Fibroblast of lung (primary cell): Measurements from ENCODE around the gene FBXL17. TPM values are rescaled to one million over a fixed set of nuclear protein-coding genes. Genes with fewer than 3 reads are reported as not detected.

Experiments used
- DNase-seq, 2 donors: peaks; one replicate each; pipeline versions ENCODE4 v3.0.0 to v3.0.0-alpha.2; 2010; ENCODE audit warnings: low read depth in 2 of 2
- H2AFZ ChIP-seq: 2 replicates; pipeline ENCODE4 v1.5.1; 2012; ENCODE audit warnings: low read length, control low read depth, inconsistent platforms
- H3K27ac ChIP-seq: 2 replicates; pipeline ENCODE4 v1.5.1; 2011; ENCODE audit warnings: low read length, control low read depth; ENCODE audit not compliant: insufficient read depth
- H3K27me3 ChIP-seq: 2 replicates; pipeline ENCODE4 v1.5.1; 2011; ENCODE audit warnings: mild to moderate bottlenecking, low read length; ENCODE audit not compliant: control insufficient read depth, insufficient read depth
- H3K36me3 ChIP-seq: 2 replicates; pipeline ENCODE4 v1.5.1; 2011; ENCODE audit warnings: low read length; ENCODE audit not compliant: control insufficient read depth, insufficient read depth
- H3K4me1 ChIP-seq: 2 replicates; pipeline ENCODE4 v1.5.1; 2011; ENCODE audit warnings: low read length; ENCODE audit not compliant: control insufficient read depth, insufficient read depth; ENCODE audit errors: extremely low read depth
- H3K4me2 ChIP-seq: 2 replicates; pipeline ENCODE4 v1.5.1; 2011; ENCODE audit warnings: low read length, control low read depth; ENCODE audit not compliant: insufficient read depth; ENCODE audit errors: extremely low read depth
- H3K4me3 ChIP-seq, 4 experiments: fragments of 200-600 bp in 1 of 4; sonication (generic) in 1 of 4; replicated peaks in 1 of 4; 2 replicates each; pipeline ENCODE4 v1.5.1; 2011 to 2016; ENCODE audit warnings: low read length in 4 of 4, low read depth in 3 of 4, mild to moderate bottlenecking in 3 of 4, control low read depth in 2 of 4, inconsistent platforms in 1 of 4, mixed read lengths in 1 of 4; ENCODE audit not compliant: insufficient read depth in 1 of 4; ENCODE audit errors: control extremely low read depth in 1 of 4
- H3K79me2 ChIP-seq: 2 replicates; pipeline ENCODE4 v1.5.1; 2012; ENCODE audit warnings: mild to moderate bottlenecking, low read length, inconsistent platforms; ENCODE audit not compliant: control insufficient read depth, insufficient read depth
- H3K9ac ChIP-seq: 2 replicates; pipeline ENCODE4 v1.5.1; 2011; ENCODE audit warnings: mild to moderate bottlenecking, low read length, control low read depth; ENCODE audit not compliant: insufficient read depth
- H3K9me3 ChIP-seq: 2 replicates; pipeline ENCODE4 v1.5.1; 2012; ENCODE audit warnings: low read depth, low read length; ENCODE audit not compliant: control insufficient read depth, insufficient read depth
- H4K20me1 ChIP-seq: 2 replicates; pipeline ENCODE4 v1.5.1; 2011; ENCODE audit warnings: low read length; ENCODE audit not compliant: control insufficient read depth, insufficient read depth; ENCODE audit errors: extremely low read depth
- CTCF ChIP-seq, 2 donors: IDR thresholded peaks in 1 of 2; conservative IDR thresholded peaks in 1 of 2; 1 replicate in 1 of 2; 2 replicates in 1 of 2; pipeline ENCODE4 v1.5.1; 2011 to 2012; ENCODE audit warnings: low read length in 2 of 2, control low read depth in 1 of 2, inconsistent platforms in 1 of 2, low read depth in 1 of 2, mild to moderate bottlenecking in 1 of 2
- EZH2 ChIP-seq: IDR thresholded peaks from 2 replicates; pipeline ENCODE4 v1.5.1; 2012; ENCODE audit warnings: low read length, control low read depth, mild to moderate bottlenecking; ENCODE audit errors: missing control alignments
- polyA plus RNA-seq, 2 donors: library from polyadenylated mRNA; depleted of rRNA in 1 of 2; stranded (reverse) in 1 of 2; unstranded in 1 of 2; fragments of >200 nt; gene quantifications; 2 replicates each; pipeline ENCODE4 v1.2.1, GENCODE V29; 2011 to 2012; ENCODE audit warnings: missing spikeins in 1 of 2
- total RNA-seq: library from RNA; depleted of rRNA; stranded (reverse); fragments of >200 nt; gene quantifications from 2 replicates; pipeline ENCODE4 v1.2.1, GENCODE V29; 2014

FBXL17 gene
- total and polyA plus RNA-seq, 2 donors (not counting 1 experiment from before 2014, with no cell fraction given), result 7.1 to 8.3 TPM

GRCh38 chr5:108046955-108047670 lies 334.8 kb downstream of the FBXL17 start:
- Histone ChIP-seq H3K9ac (no peak overlapping the region), H3K27ac (no peak overlapping the region), H3K4me2 (no peak overlapping the region), H4K20me1 (no peaks in the 10 kb centered on the region), H3K4me1 (no peaks in the 10 kb centered on the region), H3K36me3 (no peaks in the 10 kb centered on the region), H3K79me2 (no peaks in the 10 kb centered on the region), H3K9me3 (no peaks in the 10 kb centered on the region), H2AFZ (no peak overlapping the region), H3K27me3 (no peaks in the 10 kb centered on the region), H3K4me3 (no peak overlapping the region)
- DNase-seq, result no peak
- TF ChIP-seq EZH2 (no peak), CTCF (conservative IDR thresholded peaks at IDR 0.05 in 1 of 2, IDR thresholded peaks at IDR 0.05 in 1 of 2; ENCODE audit: low read depth in 1 of 2, low read length in 2 of 2) (no peak)

GRCh38 chr5:108036482-108036881 lies 345.4 kb downstream of the FBXL17 start:
- Histone ChIP-seq H3K9ac (no peak overlapping the region), H3K4me2 (no peak overlapping the region), H4K20me1 (no peaks in the 10 kb centered on the region), H3K79me2 (no peaks in the 10 kb centered on the region), H3K9me3 (no peaks in the 10 kb centered on the region), H3K4me1 (no peaks in the 10 kb centered on the region), H2AFZ (no peak overlapping the region), H3K27me3 (no peaks in the 10 kb centered on the region), H3K27ac (no peak overlapping the region), H3K4me3 (no peak overlapping the region), H3K36me3 (no peaks in the 10 kb centered on the region)
- TF ChIP-seq CTCF (conservative IDR thresholded peaks at IDR 0.05 in 1 of 2, IDR thresholded peaks at IDR 0.05 in 1 of 2; ENCODE audit: low read depth in 1 of 2, low read length in 2 of 2) (no peak), EZH2 (no peak)
- no peak for DNase-seq

GRCh38 chr5:108028883-108029282 lies 353.0 kb downstream of the FBXL17 start:
- H3K9ac ChIP-seq, result no peak overlapping the region
- no peak overlapping the region for H3K4me2 ChIP-seq
- H3K9me3 ChIP-seq, result no peaks in the 10 kb centered on the region
- H3K79me2 ChIP-seq, result no peaks in the 10 kb centered on the region
- no peaks in the 10 kb centered on the region for H3K4me1 ChIP-seq
- TF ChIP-seq CTCF (conservative IDR thresholded peaks at IDR 0.05 in 1 of 2, IDR thresholded peaks at IDR 0.05 in 1 of 2; ENCODE audit: low read depth in 1 of 2, low read length in 2 of 2) (no peak), EZH2 (no peak)
- H2AFZ ChIP-seq, result no peak overlapping the region
- no peak overlapping the region for H3K4me3 ChIP-seq
- H3K27ac ChIP-seq, result no peak overlapping the region
- no peaks in the 10 kb centered on the region for H3K27me3 ChIP-seq
- no peak for DNase-seq
- H3K36me3 ChIP-seq, result no peaks in the 10 kb centered on the region
- H4K20me1 ChIP-seq, result no peaks in the 10 kb centered on the region
